ENCODE measurements around the gene CACNA1B. TPM values are rescaled to one million over a fixed set of nuclear protein-coding genes. Genes with fewer than 3 reads are reported as not detected.
"Not testable (repeated sequence)": the region's sequence is repeated elsewhere in the genome, so short reads cannot be mapped to it uniquely, and the experiment has no call there.

Gene CACNA1B
- total and polyA plus RNA-seq, 8 donors = 0.16 to 1.3 (median 0.31) TPM

GRCh38 chr9:138123086-138123485, 245.5 kb downstream of the CACNA1B start:
- ATAC-seq = no peak
- intact Hi-C loops (cut with DNase I) = no loop called here
- no peak overlapping the region for H3K27ac ChIP-seq

GRCh38 chr9:138126090-138126857, 248.7 kb downstream of the CACNA1B start:
- 69 to 87% methylated on average over 11 to 17 of the region's 42 CpGs for WGBS, 2 donors
- H3K27me3 ChIP-seq; H3K4me3 ChIP-seq; FAIRE-seq; ATAC-seq; H3K27ac ChIP-seq; H3K9me3 ChIP-seq; intact Hi-C loops (cut with DNase I); DNase-seq; H3K36me3 ChIP-seq; H3K4me1 ChIP-seq: not testable (repeated sequence)

More at GRCh38 chr9:138123086-138123485, 245.5 kb downstream of the CACNA1B start:
- Histone ChIP-seq H3K27me3 (no peaks in the 10 kb centered on the region), H3K4me3 (no peak overlapping the region), H3K9me3 (no peaks in the 10 kb centered on the region), H3K36me3 (no peaks in the 10 kb centered on the region), H3K4me1 (no peaks in the 10 kb centered on the region)
- DNase-seq = no peak
- TF ChIP-seq CTCF (IDR thresholded peaks at IDR 0.05) = no peak
- 60 to 76% methylated on average over 7 of the region's 7 CpGs for WGBS, 2 donors
- no peak for FAIRE-seq

- H3K27me3 ChIP-seq = not testable (repeated sequence)
These were observed 249.4 kb downstream of the CACNA1B start for GRCh38 chr9:138126858-138127584.

GRCh38 chr9:138128027-138128426, 250.4 kb downstream of the CACNA1B start:
- H3K4me3 ChIP-seq; ATAC-seq; H3K4me1 ChIP-seq; DNase-seq; intact Hi-C loops (cut with DNase I); H3K36me3 ChIP-seq; H3K9me3 ChIP-seq; H3K27me3 ChIP-seq; H3K27ac ChIP-seq; FAIRE-seq: not testable (repeated sequence)
- 81 to 90% methylated on average over 8 to 9 of the region's 12 CpGs for WGBS, 2 donors

More at GRCh38 chr9:138126858-138127584, 249.4 kb downstream of the CACNA1B start:
- H3K4me3 ChIP-seq; H3K27ac ChIP-seq; ATAC-seq; FAIRE-seq; H3K4me1 ChIP-seq; DNase-seq; H3K36me3 ChIP-seq; intact Hi-C loops (cut with DNase I); H3K9me3 ChIP-seq: not testable (repeated sequence)
- 77 to 88% methylated on average over 13 to 25 of the region's 43 CpGs for WGBS, 2 donors

GRCh38 chr9:138129318-138129717, 251.7 kb downstream of the CACNA1B start:
- H3K4me3 ChIP-seq; H3K4me1 ChIP-seq; ATAC-seq; H3K36me3 ChIP-seq; H3K9me3 ChIP-seq; intact Hi-C loops (cut with DNase I); H3K27ac ChIP-seq; DNase-seq; H3K27me3 ChIP-seq; FAIRE-seq: not testable (repeated sequence)
- WGBS, 2 donors = 58 to 70% methylated on average over 4 of the region's 4 CpGs

- DNase-seq; H3K4me1 ChIP-seq; H3K9me3 ChIP-seq; H3K4me3 ChIP-seq; H3K27ac ChIP-seq; H3K36me3 ChIP-seq; H3K27me3 ChIP-seq; FAIRE-seq; intact Hi-C loops (cut with DNase I); ATAC-seq: not testable (repeated sequence)
- 68 to 71% methylated on average over 15 of the region's 15 CpGs for WGBS, 2 donors
These were observed 255.5 kb downstream of the CACNA1B start for GRCh38 chr9:138132946-138133705.

- H3K27me3 ChIP-seq; intact Hi-C loops (cut with DNase I); H3K36me3 ChIP-seq; FAIRE-seq; H3K9me3 ChIP-seq; ATAC-seq; H3K27ac ChIP-seq; H3K4me1 ChIP-seq; H3K4me3 ChIP-seq; DNase-seq: not testable (repeated sequence)
- 77 to 92% methylated on average over 3 to 4 of the region's 4 CpGs for WGBS, 2 donors
These were observed 257.0 kb downstream of the CACNA1B start for GRCh38 chr9:138134581-138134980.

- intact Hi-C loops (cut with DNase I); H3K4me1 ChIP-seq; H3K4me3 ChIP-seq; H3K9me3 ChIP-seq; ATAC-seq; DNase-seq; H3K27ac ChIP-seq; H3K36me3 ChIP-seq; FAIRE-seq; H3K27me3 ChIP-seq: not testable (repeated sequence)
- WGBS, 2 donors = 82 to 94% methylated on average over 9 to 14 of the region's 14 CpGs
These were observed 261.5 kb downstream of the CACNA1B start for GRCh38 chr9:138139096-138139495.

GRCh38 chr9:138140980-138141379, 263.4 kb downstream of the CACNA1B start:
- H3K36me3 ChIP-seq; intact Hi-C loops (cut with DNase I); H3K9me3 ChIP-seq; FAIRE-seq; DNase-seq; H3K27me3 ChIP-seq; H3K27ac ChIP-seq; ATAC-seq; H3K4me1 ChIP-seq; H3K4me3 ChIP-seq: not testable (repeated sequence)
- WGBS, 2 donors = 83 to 92% methylated on average over 14 to 15 of the region's 15 CpGs

- intact Hi-C loops (cut with DNase I); FAIRE-seq; H3K9me3 ChIP-seq; H3K4me1 ChIP-seq; ATAC-seq; H3K36me3 ChIP-seq; H3K27ac ChIP-seq; H3K4me3 ChIP-seq; DNase-seq; H3K27me3 ChIP-seq: not testable (repeated sequence)
- WGBS, 2 donors = 63 to 72% methylated on average over 11 of the region's 11 CpGs
These were observed 265.1 kb downstream of the CACNA1B start for GRCh38 chr9:138142528-138143244.

Data from pancreas (tissue), 10 donors.